Measurements from ENCODE around the gene ST14. TPM values are rescaled to one million over a fixed set of nuclear protein-coding genes. Genes with fewer than 3 reads are reported as not detected.
"Not testable (repeated sequence)": the region's sequence is repeated elsewhere in the genome, so short reads cannot be mapped to it uniquely, and the experiment has no call there.

The ST14 gene
- total RNA-seq, 4 donors from 2014 or later = 335 to 641 (median 446) TPM

- WGBS, 2 donors (ENCODE audit: low coverage in 1 of 2) = 89 to 100% methylated on average over 1 to 3 of the region's 3 CpGs
- intact Hi-C loops (cut with DNase I; ENCODE audit: low total_unique reads) = no loop called here
- H3K36me3 ChIP-seq = no peaks in the 10 kb centered on the region
- in situ Hi-C loops (cut with MboI; ENCODE audit: low pct_ligation_motif_present in 1 of 4, low pct_unique_long_range_greater_than_20kb in 1 of 4, low sequenced_read_pairs in 3 of 4) = no loop called here
- H3K9me3 ChIP-seq = no peaks in the 10 kb centered on the region
- no peaks in the 10 kb centered on the region for H3K27me3 ChIP-seq
- peak overlapping the region; percentile 84 to 96 (median 93) for H3K27ac ChIP-seq
- no peak for DNase-seq
- no peak for TF ChIP-seq CTCF (IDR thresholded peaks at IDR 0.05)
- TF ChIP-seq EP300 (IDR thresholded peaks at IDR 0.05; ENCODE audit: low read depth) = no peak
- TF ChIP-seq POLR2A (IDR thresholded peaks at IDR 0.05) = no peak
- no peak for TF ChIP-seq POLR2AphosphoS5 (IDR thresholded peaks at IDR 0.05)
- peaks cover 19 to 96% (median 91%) of the 10 kb centered on the region in 4 donors for H3K4me1 ChIP-seq
- no peak overlapping the region for H3K4me3 ChIP-seq
Measured at GRCh38 chr11:130167146-130167545, 7.6 kb downstream of the ST14 start.

- intact Hi-C loops (cut with DNase I; ENCODE audit: low total_unique reads) (no loop called here), in situ Hi-C loops (cut with MboI; ENCODE audit: low pct_ligation_motif_present in 1 of 4, low pct_unique_long_range_greater_than_20kb in 1 of 4, low sequenced_read_pairs in 3 of 4) (no loop called here)
- Histone ChIP-seq H3K4me3 (no peak overlapping the region), H3K9me3 (no peaks in the 10 kb centered on the region), H3K27ac (peak overlapping the region; percentile 84 to 96 (median 93)), H3K27me3 (no peaks in the 10 kb centered on the region), H3K4me1 (peaks cover 21 to 96% (median 90%) of the 10 kb centered on the region in 4 donors), H3K36me3 (no peaks in the 10 kb centered on the region)
- WGBS, 2 donors (ENCODE audit: low coverage in 1 of 2) = 48 to 49% methylated on average over 5 to 7 of the region's 7 CpGs
- peak; percentile 9 for DNase-seq
- TF ChIP-seq POLR2A (IDR thresholded peaks at IDR 0.05) (no peak), CTCF (IDR thresholded peaks at IDR 0.05) (no peak), POLR2AphosphoS5 (IDR thresholded peaks at IDR 0.05) (no peak), EP300 (IDR thresholded peaks at IDR 0.05; ENCODE audit: low read depth) (no peak)
Measured at GRCh38 chr11:130168105-130168504, 8.5 kb downstream of the ST14 start.

- Histone ChIP-seq H3K36me3 (no peaks in the 10 kb centered on the region), H3K27me3 (no peaks in the 10 kb centered on the region), H3K9me3 (no peaks in the 10 kb centered on the region), H3K4me3 (no peak overlapping the region), H3K4me1 (peaks cover 21 to 75% (median 73%) of the 10 kb centered on the region in 4 donors), H3K27ac (peak overlapping the region; percentile 73 to 96 (median 93))
- intact Hi-C loops (cut with DNase I; ENCODE audit: low total_unique reads) (no loop called here), in situ Hi-C loops (cut with MboI; ENCODE audit: low pct_ligation_motif_present in 1 of 4, low pct_unique_long_range_greater_than_20kb in 1 of 4, low sequenced_read_pairs in 3 of 4) (no loop called here)
- TF ChIP-seq EP300 (IDR thresholded peaks at IDR 0.05; ENCODE audit: low read depth) (no peak), POLR2A (IDR thresholded peaks at IDR 0.05) (no peak), CTCF (IDR thresholded peaks at IDR 0.05) (no peak), POLR2AphosphoS5 (IDR thresholded peaks at IDR 0.05) (no peak)
- WGBS, 2 donors (ENCODE audit: low coverage in 1 of 2) = 51% methylated on average over 8 of the region's 8 CpGs; no CpG with 5 or more reads in 1 of the 2 donors
- DNase-seq = no peak
Measured at GRCh38 chr11:130170345-130170744, 10.8 kb downstream of the ST14 start.

- WGBS, 2 donors (ENCODE audit: low coverage in 1 of 2) = 30 to 40% methylated on average over 3 to 5 of the region's 5 CpGs
- DNase-seq = no peak
- Histone ChIP-seq H3K4me1 (peaks cover 21 to 75% (median 65%) of the 10 kb centered on the region in 4 donors), H3K27ac (peak overlapping the region; percentile 73 to 96 (median 93)), H3K27me3 (no peaks in the 10 kb centered on the region), H3K36me3 (no peaks in the 10 kb centered on the region), H3K9me3 (no peaks in the 10 kb centered on the region), H3K4me3 (no peak overlapping the region)
- no peak for TF ChIP-seq EP300 (IDR thresholded peaks at IDR 0.05; ENCODE audit: low read depth)
- TF ChIP-seq POLR2AphosphoS5 (IDR thresholded peaks at IDR 0.05) = peak in 1 of 3 donors; percentile 33
- in situ Hi-C loops (cut with MboI; ENCODE audit: low pct_ligation_motif_present in 1 of 4, low pct_unique_long_range_greater_than_20kb in 1 of 4, low sequenced_read_pairs in 3 of 4) (no loop called here), intact Hi-C loops (cut with DNase I; ENCODE audit: low total_unique reads) (no loop called here)
Measured at GRCh38 chr11:130171534-130171933, 12.0 kb downstream of the ST14 start.

- intact Hi-C loops (cut with DNase I; ENCODE audit: low total_unique reads); H3K4me3 ChIP-seq; in situ Hi-C loops (cut with MboI; ENCODE audit: low pct_ligation_motif_present in 1 of 4, low pct_unique_long_range_greater_than_20kb in 1 of 4, low sequenced_read_pairs in 3 of 4); H3K36me3 ChIP-seq; H3K9me3 ChIP-seq; DNase-seq; H3K27me3 ChIP-seq: not testable (repeated sequence)
- peak overlapping the region; percentile 73 to 96 (median 93) for H3K27ac ChIP-seq
- WGBS, 2 donors (ENCODE audit: low coverage in 1 of 2) = 64 to 86% methylated on average over 3 of the region's 3 CpGs
- peaks cover 21 to 72% (median 61%) of the 10 kb centered on the region in 4 donors for H3K4me1 ChIP-seq
Measured at GRCh38 chr11:130172001-130172400, 12.4 kb downstream of the ST14 start.
